GM19351 (cell line): Measurements from ENCODE around the gene USP9X.
A peak's percentile ranks its signal among the peaks of the same experiment; 100 is the strongest.
"Not testable (repeated sequence)": the region's sequence is repeated elsewhere in the genome, so short reads cannot be mapped to it uniquely, and the experiment has no call there.

ENCODE experiments used
- ATAC-seq: cut with Tn5 transposase; IDR thresholded peaks from one replicate; pipeline ENCODE4 v1.9.1; 2021; ENCODE audit warnings: mild to moderate bottlenecking, moderate library complexity; ENCODE audit not compliant: unreplicated experiment

Gene USP9X

GRCh38 chrX:41184312-41184711, 99.1 kb downstream of the USP9X start:
- peak; percentile 77 for ATAC-seq

DNA sequence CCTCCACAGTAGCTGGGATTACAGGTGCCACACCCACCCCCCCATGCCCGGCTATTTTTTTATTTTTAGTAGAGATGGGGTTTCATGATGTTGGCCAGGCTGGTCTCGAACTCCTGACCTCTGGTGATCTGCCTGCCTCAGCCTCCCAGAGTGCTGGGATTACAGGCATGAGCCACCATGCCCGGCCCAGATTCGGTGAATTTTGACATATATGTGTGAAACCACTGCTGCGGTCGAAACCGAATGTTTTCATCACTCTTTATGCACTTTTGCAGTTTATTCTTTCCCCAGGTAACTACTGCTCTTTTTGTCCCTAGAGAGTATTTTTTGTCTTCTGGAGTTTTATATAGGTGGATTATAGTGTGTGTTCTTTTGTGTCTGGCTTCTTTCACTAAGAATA, 101.7 kb downstream of the USP9X start:
- not testable (repeated sequence) for ATAC-seq

- ATAC-seq: no peak
Measured at GRCh38 chrX:41189156-41189555, 103.9 kb downstream of the USP9X start.

DNA sequence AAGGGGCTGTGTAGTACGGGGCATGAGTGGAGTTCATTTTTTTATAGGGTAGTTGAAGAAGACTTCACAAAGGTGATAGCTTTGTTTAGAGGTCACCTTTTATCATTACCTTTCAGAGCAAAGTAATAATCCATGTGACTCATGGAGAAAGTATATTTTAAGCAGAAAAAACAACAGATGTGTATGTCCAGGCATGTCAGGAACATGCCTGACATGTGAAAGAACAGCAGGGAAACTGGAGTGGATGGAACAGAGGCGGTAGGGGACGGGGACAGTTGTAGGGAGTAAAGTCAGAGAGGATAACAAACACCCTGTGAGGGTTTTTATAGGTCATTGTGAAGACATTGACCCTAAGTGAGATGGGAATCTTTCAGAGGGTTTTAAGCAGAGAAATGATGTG, 107.6 kb downstream of the USP9X start:
- no peak for ATAC-seq

DNA sequence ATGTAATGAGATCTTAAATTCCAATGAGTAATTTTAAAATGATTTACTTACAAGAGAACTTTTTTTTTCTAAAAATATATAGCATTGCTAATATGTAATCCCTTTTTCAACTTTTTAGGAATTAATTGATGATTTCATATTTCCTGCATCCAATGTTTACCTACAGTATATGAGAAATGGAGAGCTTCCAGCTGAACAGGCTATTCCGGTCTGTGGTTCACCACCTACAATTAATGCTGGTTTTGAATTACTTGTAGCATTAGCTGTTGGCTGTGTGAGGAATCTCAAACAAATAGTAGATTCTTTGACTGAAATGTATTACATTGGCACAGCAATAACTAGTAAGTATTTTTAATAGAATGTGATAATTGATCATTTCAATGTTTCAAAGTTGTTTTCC, 113.2 kb downstream of the USP9X start:
- ATAC-seq: no peak

- ATAC-seq: no peak
Measured at GRCh38 chrX:41200785-41201184, 115.5 kb downstream of the USP9X start.

DNA sequence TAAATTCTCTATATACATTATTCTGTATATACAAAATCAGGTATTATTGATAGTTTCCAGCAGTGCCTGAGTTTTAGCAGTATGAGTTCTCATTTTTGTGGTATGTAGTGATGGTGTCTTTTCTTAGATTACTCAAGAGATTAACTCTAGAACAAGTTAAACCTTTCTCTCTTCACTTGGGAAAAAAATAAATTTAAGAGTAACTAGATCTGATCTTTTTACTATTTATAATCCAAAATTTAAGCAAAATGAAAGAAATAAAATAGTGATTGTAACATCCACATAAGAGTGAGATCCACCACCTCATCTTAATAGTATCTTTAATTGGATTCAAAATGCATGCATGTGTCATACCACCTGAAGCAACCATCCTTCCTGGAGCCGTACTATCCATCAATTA, 124.6 kb downstream of the USP9X start:
- no peak for ATAC-seq

DNA sequence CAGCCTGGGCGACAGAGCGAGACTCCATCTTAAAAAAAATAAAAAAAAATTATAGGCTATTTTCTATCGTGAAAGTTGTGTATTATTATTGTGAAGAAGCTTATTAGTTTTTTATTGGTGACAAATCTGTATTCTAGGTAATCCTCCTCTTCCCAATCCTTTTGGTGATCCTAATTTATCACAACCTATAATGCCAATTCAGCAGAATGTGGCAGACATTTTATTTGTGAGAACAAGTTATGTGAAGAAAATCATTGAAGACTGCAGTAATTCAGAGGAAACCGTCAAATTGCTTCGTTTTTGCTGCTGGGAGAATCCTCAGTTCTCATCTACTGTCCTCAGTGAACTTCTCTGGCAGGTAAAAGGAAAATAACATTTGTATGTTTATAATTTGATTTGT, 139.4 kb downstream of the USP9X start:
- ATAC-seq: no peak

DNA sequence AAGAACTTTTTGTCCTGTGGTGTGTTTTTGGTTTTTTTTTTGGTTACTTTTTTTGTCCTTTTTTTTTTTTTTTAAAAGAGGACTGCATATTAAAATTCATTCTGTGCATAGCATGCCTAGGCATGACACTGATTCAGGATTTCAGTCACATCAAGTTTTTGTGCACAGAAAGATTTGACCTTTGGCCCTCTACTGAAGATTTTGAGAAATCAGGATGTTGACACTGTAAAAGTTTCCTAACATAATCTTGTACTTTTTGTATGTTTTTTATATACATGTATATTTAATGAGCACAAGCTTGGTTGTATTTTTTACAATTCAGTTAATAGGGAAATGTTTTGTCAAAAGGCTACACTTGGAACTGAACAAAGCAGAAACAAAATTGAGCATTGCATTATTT, 148.7 kb downstream of the USP9X start:
- ATAC-seq: no peak

DNA sequence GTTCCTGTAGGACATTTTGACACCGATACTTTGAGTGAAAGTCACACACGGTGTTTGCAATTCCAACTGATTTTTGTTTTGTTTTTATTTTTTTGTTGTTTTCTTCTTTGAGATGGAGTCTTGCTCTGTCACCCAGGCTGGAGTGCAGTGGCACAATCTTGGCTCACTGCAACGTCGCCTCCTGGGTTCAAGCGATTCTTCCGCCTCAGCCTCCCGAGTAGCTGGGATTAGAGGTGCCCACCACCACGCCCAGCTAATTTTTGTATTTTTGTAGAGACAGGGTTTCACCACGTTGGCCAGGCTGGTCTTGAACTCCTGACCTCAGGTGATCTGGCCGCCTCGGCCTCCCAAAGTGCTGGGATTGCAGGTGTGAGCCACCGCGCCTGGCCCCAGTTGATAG, 149.2 kb downstream of the USP9X start:
- ATAC-seq: not testable (repeated sequence)

DNA sequence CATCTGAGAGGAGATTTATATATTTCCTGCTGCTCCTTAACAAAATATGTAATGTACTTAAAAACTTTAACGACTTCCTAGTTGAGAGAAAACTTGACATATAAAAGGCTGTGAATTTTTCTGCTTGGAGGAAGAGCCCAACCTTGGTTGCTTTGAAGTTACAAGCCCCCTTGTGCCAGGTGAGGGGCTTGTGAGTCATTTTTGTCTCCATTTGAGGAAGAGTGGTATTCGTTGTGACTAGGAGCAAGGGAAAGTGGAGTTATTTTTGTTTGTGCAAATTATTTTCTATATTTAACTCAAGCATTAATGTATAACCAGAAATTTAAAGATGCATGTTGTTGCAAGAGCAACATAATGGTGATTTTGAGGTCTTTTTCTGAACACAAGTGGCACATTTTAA, 149.7 kb downstream of the USP9X start:
- ATAC-seq: no peak

DNA sequence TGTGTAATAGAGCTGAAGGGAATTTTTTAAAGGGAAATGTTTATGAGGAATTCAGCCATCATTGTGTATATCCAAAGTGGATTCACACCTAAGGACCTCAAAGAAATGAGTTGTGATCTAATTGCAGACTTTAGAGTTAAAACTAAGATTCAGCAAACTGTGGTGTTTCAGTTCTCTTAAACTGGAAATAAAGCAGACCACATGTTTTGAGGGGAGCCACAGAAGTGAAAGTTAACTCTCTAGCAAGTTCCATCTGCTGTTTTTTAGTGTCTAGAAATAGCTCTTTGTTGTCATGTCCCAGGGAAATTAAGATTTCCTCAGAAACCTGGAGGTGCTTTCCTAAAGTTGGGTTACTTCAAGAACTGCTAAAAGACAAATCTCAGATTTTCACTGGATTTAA, 151.4 kb downstream of the USP9X start:
- peak; percentile 94 for ATAC-seq

- no peak for ATAC-seq
Measured at GRCh38 chrX:41240509-41240908, 155.3 kb downstream of the USP9X start.

DNA sequence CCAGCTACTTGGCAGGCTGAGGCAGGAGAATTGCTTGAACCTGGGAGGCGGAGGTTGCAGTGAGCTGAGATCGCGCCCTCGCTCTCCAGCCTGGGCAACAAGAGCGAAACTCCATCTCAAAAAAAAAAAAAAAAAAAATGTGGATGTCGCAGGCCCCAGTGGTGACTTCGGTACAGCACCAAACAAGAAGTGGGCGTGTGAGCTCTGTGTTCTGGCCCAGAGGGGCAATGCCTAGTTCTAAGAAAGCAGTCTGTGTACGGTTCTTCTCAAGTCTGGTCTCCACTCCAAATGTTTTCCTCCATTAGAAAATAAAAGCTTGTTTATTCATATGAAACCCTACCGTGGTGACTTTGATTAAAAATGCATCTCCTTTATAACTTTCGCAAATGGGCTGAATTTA, 156.7 kb downstream of the USP9X start:
- no peak for ATAC-seq

- no peak for ATAC-seq
Measured at GRCh38 chrX:41245641-41246040, 160.4 kb downstream of the USP9X start.

GRCh38 chrX:41250867-41251266, 165.6 kb downstream of the USP9X start:
- no peak for ATAC-seq

DNA sequence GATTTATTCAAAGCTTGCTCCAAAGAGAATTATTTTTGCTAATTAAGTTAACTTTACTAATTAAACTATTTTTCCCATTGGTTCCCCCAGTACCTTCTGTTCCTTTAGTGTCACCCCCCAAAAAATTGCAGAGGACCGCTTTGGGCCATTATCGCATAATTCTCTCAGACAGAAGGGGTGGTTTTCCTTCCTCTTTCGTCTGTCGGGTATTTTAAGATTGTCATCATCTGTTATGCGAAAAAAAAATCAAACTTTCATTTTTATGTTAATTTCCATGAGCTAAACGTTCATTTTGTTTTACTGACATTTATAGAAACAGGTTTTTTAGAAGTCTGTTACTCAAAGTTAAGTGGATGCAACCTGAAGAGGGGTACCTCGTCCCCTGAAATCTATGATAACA, 172.6 kb downstream of the USP9X start:
- no peak for ATAC-seq

DNA sequence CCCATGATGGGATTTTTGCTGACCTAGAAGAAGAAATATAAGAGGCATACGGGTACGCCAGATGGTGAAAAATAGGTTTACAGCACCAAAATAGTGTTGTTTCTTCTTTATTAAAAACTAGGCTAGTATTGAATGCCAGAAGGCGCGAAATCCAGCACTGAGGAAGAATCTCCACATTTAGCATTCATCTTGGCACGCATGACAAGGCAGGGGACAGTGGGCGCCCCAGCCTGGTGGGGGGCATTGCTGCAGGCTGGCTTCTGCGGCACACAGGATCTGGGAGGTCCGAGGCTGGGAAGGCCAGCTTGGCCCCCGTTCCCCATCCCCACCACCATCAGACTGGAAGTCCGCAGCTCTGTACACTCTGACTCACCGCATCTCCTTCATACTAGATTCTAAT, 173.0 kb downstream of the USP9X start:
- ATAC-seq: no peak

DNA sequence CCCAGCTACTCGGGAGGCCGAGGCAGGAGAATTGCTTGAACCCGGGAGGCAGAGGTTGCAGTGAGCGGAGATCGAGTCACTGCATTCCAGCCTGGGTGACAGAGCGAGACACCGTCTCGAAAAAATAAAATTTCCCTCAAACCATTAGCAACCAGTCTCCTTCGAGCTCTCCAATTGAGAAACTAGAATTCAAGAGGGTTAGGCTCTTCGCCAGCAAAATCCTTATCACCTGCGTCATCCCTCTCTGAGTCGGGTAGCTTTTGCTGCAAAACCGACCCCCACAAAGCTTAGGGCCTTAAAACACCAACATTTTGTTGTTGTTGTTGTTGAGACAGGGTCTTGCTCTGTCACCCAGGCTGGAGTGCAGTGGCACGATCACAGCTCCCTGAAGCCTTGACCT, 173.6 kb downstream of the USP9X start:
- ATAC-seq: no peak

- ATAC-seq: no peak
Measured at GRCh38 chrX:41259516-41259915, 174.3 kb downstream of the USP9X start.

DNA sequence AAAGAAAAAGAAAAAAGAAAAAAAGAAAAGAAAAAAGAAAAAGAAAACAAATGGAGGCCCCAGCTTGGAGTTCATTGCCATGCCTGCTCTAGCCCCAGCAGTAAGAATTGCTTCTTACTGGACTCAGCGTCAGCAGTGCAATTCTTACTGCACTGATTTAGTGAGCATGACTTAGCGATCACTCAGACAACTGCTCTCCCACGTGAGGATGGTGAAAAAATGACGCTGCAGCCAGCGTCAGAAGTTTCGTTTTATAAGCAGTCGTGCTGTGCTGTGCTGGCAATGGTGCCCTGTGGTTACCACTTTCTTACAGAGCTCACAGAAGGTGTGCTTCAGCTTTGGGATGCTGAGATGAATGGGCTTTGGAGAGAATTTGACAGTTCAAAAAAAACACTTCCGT, 180.4 kb downstream of the USP9X start:
- peak; percentile 50 for ATAC-seq

DNA sequence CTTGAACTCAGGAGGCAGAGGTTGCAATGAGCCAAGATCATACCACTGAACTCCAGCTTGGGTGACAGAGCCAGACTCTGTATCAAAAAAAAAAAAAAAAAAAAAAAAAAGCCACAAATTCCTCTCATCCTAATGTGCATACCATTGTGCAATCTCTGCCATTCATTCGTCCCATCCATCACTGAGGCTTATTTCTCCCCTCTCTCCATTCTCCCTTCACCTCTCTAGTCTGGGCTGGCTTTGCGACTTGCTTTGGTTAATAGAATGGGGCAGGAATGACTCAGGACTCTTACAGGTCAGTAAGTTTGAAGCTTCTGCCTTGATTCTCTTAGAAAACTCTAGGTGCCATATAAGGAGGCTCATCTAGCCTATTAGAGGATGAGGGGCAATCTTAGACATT, 188.4 kb downstream of the USP9X start:
- ATAC-seq: no peak

DNA sequence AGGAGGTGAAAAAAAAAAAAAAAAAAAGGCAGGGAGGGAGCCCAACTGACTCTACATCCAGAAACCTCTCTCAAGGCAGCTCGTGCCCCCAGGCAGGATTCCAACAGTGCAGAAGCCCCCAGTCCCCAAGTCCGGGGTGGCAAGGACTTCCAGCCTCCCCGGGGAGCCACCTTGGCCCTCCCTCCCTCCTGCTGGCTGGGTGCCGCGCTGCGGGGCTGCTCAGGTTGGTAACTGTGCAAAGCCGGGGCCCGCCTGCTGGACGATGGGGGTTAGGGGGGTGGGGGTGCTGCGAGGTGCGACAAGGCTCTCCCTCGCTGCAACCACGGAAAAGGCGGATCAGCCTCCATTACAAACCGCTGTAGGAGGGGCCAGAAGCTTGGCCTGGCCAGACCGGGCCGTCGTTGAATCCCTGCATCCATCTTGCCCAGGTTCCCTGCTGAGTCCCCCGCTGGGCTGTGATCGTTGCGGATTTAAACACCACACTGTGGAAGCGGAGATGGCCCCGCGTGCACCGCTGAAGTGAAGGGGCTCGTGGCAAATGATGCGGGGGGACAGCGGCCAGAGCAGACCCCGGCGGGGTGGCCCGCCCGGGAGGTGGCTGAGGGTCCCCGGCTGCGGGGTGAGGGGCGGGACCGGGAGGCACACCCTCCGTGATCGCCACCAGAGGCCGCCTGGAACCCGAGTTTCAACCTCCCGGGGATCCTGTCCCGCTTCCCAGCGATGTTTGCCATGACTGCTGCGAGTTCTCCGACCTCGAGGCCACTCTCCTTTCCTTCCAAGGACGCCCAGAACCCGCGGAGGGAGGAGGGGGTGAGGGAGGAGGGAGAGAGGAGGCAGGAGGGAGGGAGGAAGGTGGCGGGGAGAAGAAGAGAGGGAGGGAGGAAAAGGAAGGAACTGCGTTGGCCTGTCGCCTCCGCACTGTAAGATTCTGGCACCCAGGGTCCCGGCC, 190.7 kb downstream of the USP9X start:
- ATAC-seq: peak; percentile 72
